Karpas-422 (cell line): ENCODE measurements around the gene B3GALT2. TPM values are rescaled to one million over a fixed set of nuclear protein-coding genes. Genes with fewer than 3 reads are reported as not detected.

Experiments
- DNase-seq: peaks from one replicate; pipeline ENCODE4 v3.0.0-alpha.2; 2015
- H2AFZ ChIP-seq: fragments of 200-600 bp; sonication (generic); 2 replicates; pipeline ENCODE4 v1.6.1; 2014; ENCODE audit warnings: antibody characterized with exemption, low read length, mixed read lengths
- H3K27ac ChIP-seq: fragments of 200-600 bp; sonication (generic); 2 replicates; pipeline ENCODE4 v1.5.1; 2014; ENCODE audit warnings: mild to moderate bottlenecking, low read length, moderate library complexity
- H3K27me3 ChIP-seq: fragments of 200-600 bp; sonication (generic); 2 replicates; pipeline ENCODE4 v1.6.1; 2014; ENCODE audit warnings: low read length, mixed read lengths
- H3K36me3 ChIP-seq: fragments of 200-600 bp; sonication (generic); 2 replicates; pipeline ENCODE4 v1.6.1; 2014; ENCODE audit warnings: low read length, mixed read lengths; ENCODE audit not compliant: insufficient read depth
- H3K4me1 ChIP-seq: fragments of 200-600 bp; sonication (generic); 2 replicates; pipeline ENCODE4 v1.6.1; 2014; ENCODE audit warnings: mild to moderate bottlenecking, low read length, mixed read lengths
- H3K4me2 ChIP-seq: fragments of 200-600 bp; sonication (generic); 2 replicates; pipeline ENCODE4 v1.6.1; 2014; ENCODE audit warnings: low read length, low read depth, mild to moderate bottlenecking; ENCODE audit not compliant: poor library complexity, severe bottlenecking
- H3K4me3 ChIP-seq: fragments of 200-600 bp; sonication (generic); 2 replicates; pipeline ENCODE4 v1.5.1; 2014; ENCODE audit warnings: mild to moderate bottlenecking, antibody characterized with exemption, low read length, mixed read lengths
- H3K79me2 ChIP-seq: fragments of 200-600 bp; sonication (generic); 2 replicates; pipeline ENCODE4 v1.6.1; 2014; ENCODE audit warnings: mild to moderate bottlenecking, low read length, mixed read lengths
- H3K9ac ChIP-seq: fragments of 200-600 bp; sonication (generic); 2 replicates; pipeline ENCODE4 v1.6.0; 2014; ENCODE audit warnings: low read length
- H3K9me2 ChIP-seq: fragments of 200-600 bp; sonication (generic), shearing (Covaris generic); replicated peaks from 2 replicates; pipeline ENCODE4 v1.6.0; 2014; ENCODE audit warnings: mild to moderate bottlenecking, low read length, moderate library complexity; ENCODE audit not compliant: insufficient read depth
- H3K9me3 ChIP-seq: fragments of 300-700, 200-600 bp; sonication (generic); 2 replicates; pipeline ENCODE4 v1.6.1; 2014; ENCODE audit warnings: low read length, mixed read lengths
- H4K20me1 ChIP-seq: fragments of 200-600 bp; sonication (generic); 2 replicates; pipeline ENCODE4 v1.6.1; 2014; ENCODE audit warnings: mild to moderate bottlenecking, antibody characterized with exemption, low read length, low read depth; ENCODE audit not compliant: insufficient read depth
- total RNA-seq: library from RNA; depleted of rRNA; stranded (reverse); fragments of >200 nt; shearing (Covaris generic); gene quantifications from 2 replicates; pipeline ENCODE4 v1.2.3, GENCODE V29; 2014; ENCODE audit warnings: low replicate concordance

B3GALT2 gene
- total RNA-seq, 1 experiment from 2014 or later = not detected

GRCh38 chr1:193179094-193179493 lies 7.3 kb downstream of the B3GALT2 start:
- H3K4me3 ChIP-seq = no peak overlapping the region
- H3K27me3 ChIP-seq = no peaks in the 10 kb centered on the region
- H2AFZ ChIP-seq = no peak overlapping the region
- H3K79me2 ChIP-seq = peaks cover 69% of the 10 kb centered on the region
- H3K4me1 ChIP-seq = peaks cover 11% of the 10 kb centered on the region
- no peaks in the 10 kb centered on the region for H3K36me3 ChIP-seq
- H3K9me3 ChIP-seq = no peaks in the 10 kb centered on the region
- no peak overlapping the region for H3K27ac ChIP-seq
- H4K20me1 ChIP-seq = peaks cover 8% of the 10 kb centered on the region; the same call in 1 of the 2 replicates
- H3K9me2 ChIP-seq = no peaks in the 10 kb centered on the region
- no peak overlapping the region for H3K9ac ChIP-seq
- DNase-seq = no peak
- H3K4me2 ChIP-seq = no peak overlapping the region

DNA sequence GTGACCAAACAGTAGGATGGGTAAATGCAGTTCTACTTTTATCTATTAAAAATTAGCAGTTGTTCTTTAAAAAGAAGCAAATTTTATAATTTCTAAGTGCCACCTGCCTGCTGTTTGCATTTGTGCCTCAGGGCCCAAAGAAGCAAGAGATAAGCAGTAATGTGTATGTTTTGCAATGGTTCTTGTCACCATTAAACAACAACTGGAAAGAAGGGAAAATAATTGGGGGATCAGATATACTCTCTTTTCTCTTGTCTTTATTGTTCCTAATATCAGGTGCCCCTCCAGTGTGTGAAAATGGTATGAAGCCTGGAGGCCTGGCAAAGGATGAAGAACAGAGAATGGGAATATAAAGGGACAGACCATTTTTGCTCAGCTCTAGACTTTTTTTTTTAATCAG lies 9.6 kb downstream of the B3GALT2 start:
- H4K20me1 ChIP-seq = peaks cover 5% of the 10 kb centered on the region; the same call in 1 of the 2 replicates
- no peak overlapping the region for H3K27ac ChIP-seq
- no peaks in the 10 kb centered on the region for H3K4me1 ChIP-seq
- H3K79me2 ChIP-seq = peaks cover 78% of the 10 kb centered on the region
- H3K4me2 ChIP-seq = no peak overlapping the region
- H3K9me3 ChIP-seq = no peaks in the 10 kb centered on the region
- H3K4me3 ChIP-seq = no peak overlapping the region
- H3K27me3 ChIP-seq = no peaks in the 10 kb centered on the region
- H3K9ac ChIP-seq = no peak overlapping the region
- H3K9me2 ChIP-seq = no peaks in the 10 kb centered on the region
- H2AFZ ChIP-seq = no peak overlapping the region
- H3K36me3 ChIP-seq = no peaks in the 10 kb centered on the region
- DNase-seq = no peak

DNA sequence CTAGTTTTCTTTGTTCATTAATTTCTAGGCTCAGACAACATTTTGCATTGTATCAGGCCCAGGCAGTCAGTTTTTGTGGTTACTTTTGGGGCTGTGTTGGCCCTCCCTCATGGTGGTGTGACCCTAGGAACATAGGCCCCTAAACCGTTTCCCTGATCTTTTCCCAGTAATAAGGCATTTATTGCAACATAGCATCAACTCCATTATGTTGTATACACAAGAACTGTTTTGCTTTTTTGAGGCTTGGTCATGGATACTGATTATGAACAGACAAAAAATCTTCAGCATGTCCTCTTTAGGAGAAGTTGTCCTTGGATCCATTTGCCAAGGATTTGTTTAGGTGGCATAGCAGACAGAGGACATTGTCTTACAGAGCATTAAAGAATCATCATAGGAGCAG lies 10.3 kb downstream of the B3GALT2 start:
- Histone ChIP-seq H3K9ac (no peak overlapping the region), H4K20me1 (no peaks in the 10 kb centered on the region), H3K36me3 (no peaks in the 10 kb centered on the region), H3K4me1 (no peaks in the 10 kb centered on the region), H2AFZ (no peak overlapping the region), H3K9me3 (no peaks in the 10 kb centered on the region), H3K79me2 (peaks cover 78% of the 10 kb centered on the region), H3K9me2 (no peaks in the 10 kb centered on the region), H3K4me2 (no peak overlapping the region), H3K4me3 (no peak overlapping the region), H3K27me3 (no peaks in the 10 kb centered on the region), H3K27ac (no peak overlapping the region)
- DNase-seq = no peak

GRCh38 chr1:193157360-193157759 lies 29.1 kb downstream of the B3GALT2 start:
- peaks cover 68% of the 10 kb centered on the region for H3K79me2 ChIP-seq
- no peaks in the 10 kb centered on the region for H3K9me3 ChIP-seq

GRCh38 chr1:193156822-193157142 lies 29.6 kb downstream of the B3GALT2 start:
- no peaks in the 10 kb centered on the region for H3K9me3 ChIP-seq
- H3K9ac ChIP-seq = no peak overlapping the region
- H3K27me3 ChIP-seq = no peaks in the 10 kb centered on the region
- no peak overlapping the region for H2AFZ ChIP-seq
- DNase-seq = no peak
- no peak overlapping the region for H3K4me3 ChIP-seq
- H3K9me2 ChIP-seq = no peaks in the 10 kb centered on the region
- no peak overlapping the region for H3K27ac ChIP-seq
- peaks cover 68% of the 10 kb centered on the region for H3K79me2 ChIP-seq
- H3K4me1 ChIP-seq = no peaks in the 10 kb centered on the region
- peaks cover 36% of the 10 kb centered on the region; the same call in 1 of the 2 replicates for H3K36me3 ChIP-seq
- H4K20me1 ChIP-seq = no peaks in the 10 kb centered on the region
- no peak overlapping the region for H3K4me2 ChIP-seq

More at GRCh38 chr1:193157360-193157759, 29.1 kb downstream of the B3GALT2 start:
- Histone ChIP-seq H3K4me1 (no peaks in the 10 kb centered on the region), H3K27me3 (no peaks in the 10 kb centered on the region), H3K27ac (no peak overlapping the region), H2AFZ (no peak overlapping the region), H3K9ac (no peak overlapping the region), H3K9me2 (no peaks in the 10 kb centered on the region), H3K36me3 (peaks cover 34% of the 10 kb centered on the region; the same call in 1 of the 2 replicates), H3K4me3 (no peak overlapping the region), H4K20me1 (no peaks in the 10 kb centered on the region), H3K4me2 (no peak overlapping the region)
- no peak for DNase-seq

DNA sequence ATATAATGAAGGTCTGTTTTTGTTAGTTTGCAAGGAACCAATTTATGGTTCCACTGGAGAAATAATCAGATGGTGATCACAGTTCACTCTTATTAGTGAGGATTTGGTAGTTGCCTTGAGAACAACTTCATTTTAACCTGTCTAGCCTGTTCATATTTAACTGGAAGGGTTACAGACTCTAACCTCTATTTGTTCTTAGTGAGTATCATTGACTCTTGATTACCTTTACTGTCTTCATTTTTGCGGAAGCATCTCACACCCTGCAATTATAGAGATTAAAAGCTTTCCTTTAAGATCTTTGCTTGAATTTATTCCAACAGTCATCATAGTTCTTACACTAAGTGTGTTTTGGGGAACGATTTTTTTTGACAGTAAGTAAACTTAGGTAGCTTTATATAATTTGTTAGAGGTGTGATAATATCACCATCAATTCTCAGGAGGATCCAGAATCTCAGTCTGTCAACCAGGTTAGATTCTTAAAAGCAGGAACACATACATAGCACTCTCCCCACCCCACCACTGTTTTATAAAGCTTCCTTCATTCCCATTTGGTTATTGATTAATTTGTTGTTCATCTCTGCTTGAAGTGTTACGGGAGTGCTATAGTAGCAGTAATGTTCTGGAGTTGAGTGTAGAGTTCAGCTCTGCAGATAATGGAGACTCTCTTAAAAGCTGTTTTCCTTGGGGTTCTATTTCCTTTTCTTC lies 30.1 kb downstream of the B3GALT2 start:
- Histone ChIP-seq H3K9ac (no peak overlapping the region), H3K4me2 (no peak overlapping the region)

DNA sequence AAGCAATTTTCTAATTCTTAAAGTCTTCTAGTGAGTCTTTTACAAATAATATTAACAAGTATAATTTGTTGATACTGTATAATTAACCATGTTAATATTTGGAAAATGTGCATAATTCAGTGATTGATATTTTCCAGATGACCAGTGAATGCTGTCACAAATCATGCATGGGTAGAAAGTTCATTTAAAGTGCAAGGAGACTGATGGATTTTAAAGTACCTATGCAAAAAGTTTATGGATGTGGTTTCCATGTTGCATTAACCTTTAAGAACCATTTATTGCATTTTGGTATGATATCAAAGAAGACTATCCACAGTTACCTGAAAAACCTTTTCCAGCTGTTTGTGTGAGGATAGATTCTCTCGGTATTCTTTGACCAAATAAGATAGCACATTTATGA lies 41.4 kb downstream of the B3GALT2 start:
- H3K9me2 ChIP-seq = no peaks in the 10 kb centered on the region
- peaks cover 77% of the 10 kb centered on the region for H3K79me2 ChIP-seq
- DNase-seq = no peak
- no peak overlapping the region for H3K27ac ChIP-seq
- H3K4me2 ChIP-seq = no peak overlapping the region
- H3K27me3 ChIP-seq = no peaks in the 10 kb centered on the region
- no peak overlapping the region for H3K9ac ChIP-seq
- H3K4me1 ChIP-seq = peaks cover 17% of the 10 kb centered on the region
- peaks cover 53% of the 10 kb centered on the region; the same call in 1 of the 2 replicates for H3K36me3 ChIP-seq
- no peaks in the 10 kb centered on the region for H4K20me1 ChIP-seq
- H3K4me3 ChIP-seq = no peak overlapping the region
- no peaks in the 10 kb centered on the region for H3K9me3 ChIP-seq
- no peak overlapping the region for H2AFZ ChIP-seq

More for the DNA sequence above, 30.1 kb downstream of the B3GALT2 start:
- H3K36me3 ChIP-seq = peaks cover 39% of the 10 kb centered on the region; the same call in 1 of the 2 replicates
- no peaks in the 10 kb centered on the region for H3K9me2 ChIP-seq
- no peak overlapping the region for H2AFZ ChIP-seq
- H3K9me3 ChIP-seq = no peaks in the 10 kb centered on the region
- H3K27ac ChIP-seq = no peak overlapping the region
- H4K20me1 ChIP-seq = no peaks in the 10 kb centered on the region
- H3K79me2 ChIP-seq = peaks cover 72% of the 10 kb centered on the region
- no peaks in the 10 kb centered on the region for H3K4me1 ChIP-seq
- DNase-seq = no peak
- no peak overlapping the region for H3K4me3 ChIP-seq
- H3K27me3 ChIP-seq = no peaks in the 10 kb centered on the region

DNA sequence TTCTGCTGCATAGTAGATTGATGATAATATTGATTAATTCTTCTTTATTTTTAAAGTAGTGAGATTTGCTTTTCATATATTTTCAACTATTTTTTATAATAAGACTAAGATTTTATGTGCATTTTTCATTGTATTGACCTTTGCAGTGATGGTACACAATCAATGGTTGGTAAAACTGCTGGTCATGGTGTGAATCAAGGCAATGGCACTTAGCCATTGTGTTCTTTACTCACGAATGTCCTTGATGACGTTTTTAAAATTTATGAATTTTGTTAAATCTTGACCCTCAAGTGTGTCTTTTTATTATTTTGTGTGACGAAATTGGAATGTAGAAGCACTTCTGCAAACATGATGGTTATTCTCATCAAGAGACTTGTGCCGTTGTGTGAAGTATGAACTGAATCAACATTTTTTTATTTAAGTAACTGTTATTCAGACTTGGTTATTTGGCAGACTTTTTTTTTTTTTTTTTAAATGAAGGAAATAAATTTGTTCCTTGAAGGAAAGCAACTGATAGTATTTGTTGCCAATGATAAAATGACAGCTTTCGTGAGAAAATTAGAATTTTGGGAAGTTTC lies 42.0 kb downstream of the B3GALT2 start:
- Histone ChIP-seq H3K9ac (no peak overlapping the region), H3K79me2 (peaks cover 77% of the 10 kb centered on the region), H3K27ac (no peak overlapping the region), H3K9me3 (no peaks in the 10 kb centered on the region), H3K9me2 (no peaks in the 10 kb centered on the region), H3K27me3 (no peaks in the 10 kb centered on the region), H3K4me1 (peaks cover 17% of the 10 kb centered on the region), H4K20me1 (no peaks in the 10 kb centered on the region), H2AFZ (no peak overlapping the region), H3K4me3 (no peak overlapping the region), H3K36me3 (peaks cover 52% of the 10 kb centered on the region; the same call in 1 of the 2 replicates), H3K4me2 (no peak overlapping the region)
- DNase-seq = no peak
